HepG2 (cell line): ENCODE data around the gene ATP8A2.

Source experiments
- CREM ChIP-seq, 2 experiments: sonication (generic) in 1 of 2; formaldehyde crosslinking in 1 of 2; IDR thresholded peaks; 2 replicates each; pipeline versions ENCODE4 v1.4.0 to v1.6.1; 2016 to 2020; ENCODE audit warnings: antibody characterized with exemption in 1 of 2, mild to moderate bottlenecking in 1 of 2, missing genetic modification reagents in 1 of 2
- EZH2 ChIP-seq: conservative IDR thresholded peaks from 2 replicates; pipeline ENCODE4 v1.6.1; 2012; ENCODE audit warnings: mild to moderate bottlenecking, low read depth, low read length, moderate library complexity
- HNF4G ChIP-seq, 2 experiments: sonication (generic) in 1 of 2; formaldehyde crosslinking in 1 of 2; IDR thresholded peaks; 2 replicates each; pipeline versions ENCODE4 v1.4.0 to v1.6.1; 2011 to 2020; ENCODE audit warnings: borderline replicate concordance in 2 of 2, low read depth in 2 of 2, mild to moderate bottlenecking in 2 of 2, low read length in 1 of 2, missing genetic modification reagents in 1 of 2, moderate library complexity in 1 of 2
- IRF2 ChIP-seq: IDR thresholded peaks from 2 replicates; pipeline ENCODE4 v1.6.1; 2018; ENCODE audit warnings: missing genetic modification reagents, missing compliant biosample characterization
- NR3C1 ChIP-seq: sonication (generic); formaldehyde crosslinking; IDR thresholded peaks from 2 replicates; pipeline ENCODE4 v1.4.0; 2020; ENCODE audit warnings: missing genetic modification reagents
- SP1 ChIP-seq, 2 experiments: fragments of 450-650 bp in 1 of 2; sonication (generic) in 1 of 2; formaldehyde crosslinking in 1 of 2; IDR thresholded peaks; 2 replicates each; pipeline versions ENCODE4 v1.4.0 to v1.6.1; 2016 to 2020; ENCODE audit warnings: missing genetic modification reagents in 1 of 2
- SP4 ChIP-seq: sonication (generic); formaldehyde crosslinking; IDR thresholded peaks from 2 replicates; pipeline ENCODE4 v1.8.1; 2023; ENCODE audit warnings: mild to moderate bottlenecking, missing genetic modification reagents
- TAF1 ChIP-seq: sonication (generic); formaldehyde crosslinking; IDR thresholded peaks from 2 replicates; pipeline ENCODE4 v1.4.0; 2020; ENCODE audit warnings: missing genetic modification reagents
- TMF1 ChIP-seq: sonication (generic); formaldehyde crosslinking; IDR thresholded peaks from 2 replicates; pipeline ENCODE4 v1.8.1; 2022; ENCODE audit warnings: low read depth, missing genetic modification reagents
- YY1 ChIP-seq: IDR thresholded peaks from 2 replicates; pipeline ENCODE4 v1.6.1; 2011; ENCODE audit warnings: low read length, low read depth, moderate library complexity, mild to moderate bottlenecking; ENCODE audit not compliant: insufficient read depth, insufficient replicate concordance
- TF ChIP-seq, protein P1 (sequence below), 2 experiments: sonication (generic) in 1 of 2; formaldehyde crosslinking in 1 of 2; IDR thresholded peaks; 2 replicates each; pipeline versions ENCODE4 v1.5.1 to v1.6.1; 2011 to 2020; ENCODE audit warnings: borderline replicate concordance in 1 of 2, low read depth in 1 of 2, low read length in 1 of 2, mild to moderate bottlenecking in 1 of 2, missing genetic modification reagents in 1 of 2, moderate library complexity in 1 of 2
- TF ChIP-seq, protein P2 (sequence below): sonication (generic); formaldehyde crosslinking; IDR thresholded peaks from 2 replicates; pipeline ENCODE4 v1.5.0; 2020; ENCODE audit warnings: mild to moderate bottlenecking, missing genetic modification reagents, moderate library complexity
- TF ChIP-seq, protein P3 (sequence below): sonication (generic); formaldehyde crosslinking; conservative IDR thresholded peaks from 2 replicates; pipeline ENCODE4 v1.4.0; 2020; ENCODE audit warnings: missing genetic modification reagents
- TF ChIP-seq, protein P4 (sequence below): IDR thresholded peaks from 2 replicates; pipeline ENCODE4 v1.6.1; 2016; ENCODE audit warnings: low read depth, borderline replicate concordance

DNA sequence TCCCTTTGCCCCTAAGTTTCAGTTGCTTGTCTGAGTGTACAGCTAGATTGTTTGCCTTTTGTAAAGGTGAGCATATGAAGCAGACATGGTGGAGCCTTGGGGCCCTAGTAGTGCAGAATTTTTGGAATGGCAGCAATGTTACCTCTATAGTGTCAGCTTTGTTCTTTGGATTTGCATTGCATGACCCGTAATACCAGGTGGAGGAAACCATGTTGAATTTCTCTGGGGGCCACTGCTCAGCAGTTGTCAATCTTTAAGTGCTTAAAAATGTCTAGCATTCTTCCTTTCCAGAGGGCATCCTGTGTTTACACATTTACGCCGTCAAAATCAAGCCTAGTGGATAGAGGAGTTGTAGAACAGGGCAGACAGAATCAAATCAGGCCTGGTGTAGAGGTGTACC lies 303.3 kb downstream of the ATP8A2 start:
- no peak for TF ChIP-seq TAF1 (CRISPR knock-in tag)
- TF ChIP-seq, protein P1, sequence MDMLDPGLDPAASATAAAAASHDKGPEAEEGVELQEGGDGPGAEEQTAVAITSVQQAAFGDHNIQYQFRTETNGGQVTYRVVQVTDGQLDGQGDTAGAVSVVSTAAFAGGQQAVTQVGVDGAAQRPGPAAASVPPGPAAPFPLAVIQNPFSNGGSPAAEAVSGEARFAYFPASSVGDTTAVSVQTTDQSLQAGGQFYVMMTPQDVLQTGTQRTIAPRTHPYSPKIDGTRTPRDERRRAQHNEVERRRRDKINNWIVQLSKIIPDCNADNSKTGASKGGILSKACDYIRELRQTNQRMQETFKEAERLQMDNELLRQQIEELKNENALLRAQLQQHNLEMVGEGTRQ (IDR thresholded peaks at IDR 0.05; ENCODE audit: low read depth, low read length): no peak
- TF ChIP-seq, protein P1 (CRISPR knock-in tag; IDR thresholded peaks at IDR 0.05; ENCODE audit: borderline replicate concordance): no peak
- no peak for TF ChIP-seq YY1
- no peak for TF ChIP-seq CREM (IDR thresholded peaks at IDR 0.05)
- TF ChIP-seq CREM (CRISPR knock-in tag; IDR thresholded peaks at IDR 0.05): no peak
- no peak for TF ChIP-seq NR3C1 (CRISPR knock-in tag)
- TF ChIP-seq, protein P2, sequence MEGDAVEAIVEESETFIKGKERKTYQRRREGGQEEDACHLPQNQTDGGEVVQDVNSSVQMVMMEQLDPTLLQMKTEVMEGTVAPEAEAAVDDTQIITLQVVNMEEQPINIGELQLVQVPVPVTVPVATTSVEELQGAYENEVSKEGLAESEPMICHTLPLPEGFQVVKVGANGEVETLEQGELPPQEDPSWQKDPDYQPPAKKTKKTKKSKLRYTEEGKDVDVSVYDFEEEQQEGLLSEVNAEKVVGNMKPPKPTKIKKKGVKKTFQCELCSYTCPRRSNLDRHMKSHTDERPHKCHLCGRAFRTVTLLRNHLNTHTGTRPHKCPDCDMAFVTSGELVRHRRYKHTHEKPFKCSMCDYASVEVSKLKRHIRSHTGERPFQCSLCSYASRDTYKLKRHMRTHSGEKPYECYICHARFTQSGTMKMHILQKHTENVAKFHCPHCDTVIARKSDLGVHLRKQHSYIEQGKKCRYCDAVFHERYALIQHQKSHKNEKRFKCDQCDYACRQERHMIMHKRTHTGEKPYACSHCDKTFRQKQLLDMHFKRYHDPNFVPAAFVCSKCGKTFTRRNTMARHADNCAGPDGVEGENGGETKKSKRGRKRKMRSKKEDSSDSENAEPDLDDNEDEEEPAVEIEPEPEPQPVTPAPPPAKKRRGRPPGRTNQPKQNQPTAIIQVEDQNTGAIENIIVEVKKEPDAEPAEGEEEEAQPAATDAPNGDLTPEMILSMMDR (CRISPR knock-in tag): no peak
- TF ChIP-seq, protein P3, sequence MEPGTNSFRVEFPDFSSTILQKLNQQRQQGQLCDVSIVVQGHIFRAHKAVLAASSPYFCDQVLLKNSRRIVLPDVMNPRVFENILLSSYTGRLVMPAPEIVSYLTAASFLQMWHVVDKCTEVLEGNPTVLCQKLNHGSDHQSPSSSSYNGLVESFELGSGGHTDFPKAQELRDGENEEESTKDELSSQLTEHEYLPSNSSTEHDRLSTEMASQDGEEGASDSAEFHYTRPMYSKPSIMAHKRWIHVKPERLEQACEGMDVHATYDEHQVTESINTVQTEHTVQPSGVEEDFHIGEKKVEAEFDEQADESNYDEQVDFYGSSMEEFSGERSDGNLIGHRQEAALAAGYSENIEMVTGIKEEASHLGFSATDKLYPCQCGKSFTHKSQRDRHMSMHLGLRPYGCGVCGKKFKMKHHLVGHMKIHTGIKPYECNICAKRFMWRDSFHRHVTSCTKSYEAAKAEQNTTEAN (CRISPR knock-in tag): no peak
- no peak for TF ChIP-seq TMF1 (CRISPR knock-in tag)
- TF ChIP-seq, protein P4, sequence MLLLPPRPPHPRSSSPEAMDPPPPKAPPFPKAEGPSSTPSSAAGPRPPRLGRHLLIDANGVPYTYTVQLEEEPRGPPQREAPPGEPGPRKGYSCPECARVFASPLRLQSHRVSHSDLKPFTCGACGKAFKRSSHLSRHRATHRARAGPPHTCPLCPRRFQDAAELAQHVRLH (CRISPR knock-in tag): no peak
- no peak for TF ChIP-seq IRF2 (CRISPR knock-in tag)
- no peak for TF ChIP-seq EZH2
- no peak for TF ChIP-seq HNF4G (IDR thresholded peaks at IDR 0.05; ENCODE audit: borderline replicate concordance, low read depth, low read length)
- TF ChIP-seq HNF4G (CRISPR knock-in tag; IDR thresholded peaks at IDR 0.05; ENCODE audit: borderline replicate concordance, low read depth): no peak
- TF ChIP-seq SP4: no peak
- no peak for TF ChIP-seq SP1 (IDR thresholded peaks at IDR 0.05)
- no peak for TF ChIP-seq SP1 (CRISPR knock-in tag; IDR thresholded peaks at IDR 0.05)
